Retinal pigment epithelial cell (primary cell): ENCODE measurements around the gene KRI1.

Experiments used
- DNase-seq: peaks from one replicate; pipeline ENCODE4 v3.0.0-alpha.2; 2010; ENCODE audit warnings: low read depth
- H3K4me3 ChIP-seq: 2 replicates; pipeline ENCODE4 v1.5.1; 2011; ENCODE audit warnings: mild to moderate bottlenecking, low read length, control low read depth, moderate library complexity
- TF ChIP-seq, protein P1 (sequence below): conservative IDR thresholded peaks from 2 replicates; pipeline ENCODE4 v1.5.1; 2011; ENCODE audit warnings: low read depth, low read length, control low read depth, inconsistent platforms

The KRI1 gene

GRCh38 chr19:10587022-10587838 is 21.4 kb upstream of the KRI1 start, which contains the start of gene AP1M2:
Gene AP1M2, minus strand, starts transcription at chr19:10587312. Its CDS starts 81 bp downstream, at chr19:10587231.
- H3K4me3 ChIP-seq, result no peak within 1 kb of the TSS
- no peak for DNase-seq
- TF ChIP-seq, protein P1, sequence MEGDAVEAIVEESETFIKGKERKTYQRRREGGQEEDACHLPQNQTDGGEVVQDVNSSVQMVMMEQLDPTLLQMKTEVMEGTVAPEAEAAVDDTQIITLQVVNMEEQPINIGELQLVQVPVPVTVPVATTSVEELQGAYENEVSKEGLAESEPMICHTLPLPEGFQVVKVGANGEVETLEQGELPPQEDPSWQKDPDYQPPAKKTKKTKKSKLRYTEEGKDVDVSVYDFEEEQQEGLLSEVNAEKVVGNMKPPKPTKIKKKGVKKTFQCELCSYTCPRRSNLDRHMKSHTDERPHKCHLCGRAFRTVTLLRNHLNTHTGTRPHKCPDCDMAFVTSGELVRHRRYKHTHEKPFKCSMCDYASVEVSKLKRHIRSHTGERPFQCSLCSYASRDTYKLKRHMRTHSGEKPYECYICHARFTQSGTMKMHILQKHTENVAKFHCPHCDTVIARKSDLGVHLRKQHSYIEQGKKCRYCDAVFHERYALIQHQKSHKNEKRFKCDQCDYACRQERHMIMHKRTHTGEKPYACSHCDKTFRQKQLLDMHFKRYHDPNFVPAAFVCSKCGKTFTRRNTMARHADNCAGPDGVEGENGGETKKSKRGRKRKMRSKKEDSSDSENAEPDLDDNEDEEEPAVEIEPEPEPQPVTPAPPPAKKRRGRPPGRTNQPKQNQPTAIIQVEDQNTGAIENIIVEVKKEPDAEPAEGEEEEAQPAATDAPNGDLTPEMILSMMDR, result no peak

DNA sequence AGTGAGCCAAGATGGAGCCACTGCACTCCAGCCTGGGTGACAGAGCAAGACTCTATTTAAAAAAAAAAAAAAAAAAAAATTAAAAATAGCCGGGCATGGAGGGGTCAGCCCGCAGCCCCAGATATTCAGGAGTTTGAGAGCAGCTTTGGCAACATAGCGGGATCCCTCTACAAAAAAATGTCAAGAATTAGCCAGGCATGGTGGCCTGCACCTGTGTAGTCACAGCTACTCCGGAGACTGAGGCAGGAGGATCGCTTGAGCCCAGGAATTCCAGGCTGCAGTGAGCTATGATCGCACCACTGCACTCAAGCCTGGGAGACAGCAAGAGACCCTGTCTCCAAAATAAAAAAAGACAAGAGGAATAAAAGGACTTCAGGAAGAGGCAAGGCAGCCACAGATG is 20.6 kb upstream of the KRI1 start:
- H3K4me3 ChIP-seq, result no peak overlapping the region
- TF ChIP-seq, protein P1, result no peak
- DNase-seq, result no peak

DNA sequence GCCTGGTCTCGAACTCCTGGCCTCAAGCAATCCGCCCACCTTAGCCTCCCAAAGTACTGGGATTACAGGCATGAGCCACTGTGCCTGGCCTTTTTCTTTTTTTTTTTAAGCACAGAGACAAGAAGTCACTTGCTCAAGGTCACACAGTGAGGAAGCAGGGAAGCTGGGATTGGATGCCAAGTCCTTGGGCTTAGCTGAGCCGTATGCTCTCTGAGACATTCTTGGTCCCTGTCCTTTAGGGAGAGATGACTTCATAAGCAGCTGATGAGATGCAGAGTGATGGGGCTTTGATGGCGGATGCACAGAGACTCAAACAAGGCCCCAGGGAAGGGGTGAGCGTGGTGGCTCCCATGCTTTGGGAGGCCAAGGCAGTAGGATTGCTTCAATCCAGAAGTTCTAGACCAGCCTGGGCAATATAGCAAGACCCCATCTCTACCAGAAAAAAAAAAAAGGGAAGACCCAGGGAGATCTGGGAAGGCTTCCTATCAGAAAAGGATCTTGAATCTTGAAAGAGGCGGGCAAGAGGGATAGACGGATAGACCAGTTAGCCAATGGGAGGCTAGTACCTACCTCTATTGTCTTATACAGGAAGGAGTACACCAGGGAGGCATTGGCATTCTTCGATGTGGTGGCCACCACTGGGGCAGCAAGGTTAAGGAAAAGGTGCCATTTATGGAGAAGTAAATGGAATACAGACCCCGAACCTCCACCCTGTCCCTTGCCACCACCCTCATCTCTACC is 17.4 kb upstream of the KRI1 start:
- TF ChIP-seq, protein P1, result no peak
- DNase-seq, result no peak
- no peak overlapping the region for H3K4me3 ChIP-seq

DNA sequence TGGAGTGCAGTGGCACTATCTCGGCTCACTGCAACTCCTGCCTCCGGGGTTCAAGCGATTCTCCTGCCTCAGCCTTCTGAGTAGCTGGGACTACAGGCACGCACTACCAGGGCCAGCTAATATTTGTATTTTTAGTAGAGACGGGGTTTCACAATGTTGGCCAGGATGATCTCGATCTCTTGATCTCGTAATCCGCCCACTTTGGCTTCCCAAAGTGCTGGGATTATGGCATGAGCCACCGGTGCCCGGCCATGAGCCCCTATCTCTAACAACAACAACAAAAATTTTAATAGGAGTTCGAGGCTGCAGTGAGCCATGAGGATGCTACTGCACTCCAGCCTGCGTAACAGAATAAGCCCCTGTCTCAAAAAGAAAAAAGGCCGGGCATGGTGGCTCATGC is 16.3 kb upstream of the KRI1 start:
- DNase-seq, result no peak
- TF ChIP-seq, protein P1, result no peak

DNA sequence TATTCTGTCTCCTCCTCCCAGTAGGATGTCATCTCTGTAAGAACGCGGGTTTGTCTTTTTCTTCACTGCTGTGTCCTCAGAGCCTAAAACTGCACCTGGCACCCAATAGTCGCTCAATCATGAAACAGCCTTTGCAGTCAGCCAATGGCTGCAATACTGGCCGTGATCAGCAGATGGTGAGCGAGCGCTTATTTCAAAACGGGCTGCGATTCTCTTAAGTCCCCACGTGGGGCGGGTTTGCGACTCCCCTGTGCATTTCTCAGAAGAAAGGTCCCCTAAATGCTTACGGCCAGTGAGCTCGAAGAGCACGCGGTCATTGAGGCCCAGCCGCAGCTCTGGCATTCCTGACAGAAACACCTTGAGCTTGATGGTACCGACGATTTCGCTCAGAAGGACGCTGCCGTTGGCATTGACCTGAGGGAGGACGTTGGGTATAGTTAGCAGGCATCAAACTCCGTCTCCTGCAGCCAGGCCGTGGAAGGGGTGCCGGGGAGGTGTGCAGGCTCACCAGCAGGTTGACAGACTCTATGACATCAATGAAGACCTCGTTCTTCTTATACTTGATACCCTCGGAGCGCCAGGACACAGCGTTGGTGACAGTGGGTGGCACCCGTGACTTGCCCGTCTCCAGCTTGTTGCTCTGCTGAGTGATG is 15.3 kb upstream of the KRI1 start:
- TF ChIP-seq, protein P1, result peak; percentile 99
- no peak overlapping the region for H3K4me3 ChIP-seq

More for the DNA sequence above, 16.3 kb upstream of the KRI1 start:
- no peak overlapping the region for H3K4me3 ChIP-seq

GRCh38 chr19:10577951-10578350 is 12.1 kb upstream of the KRI1 start:
- TF ChIP-seq, protein P1, result no peak
- H3K4me3 ChIP-seq, result no peak overlapping the region
- DNase-seq, result no peak

More for the DNA sequence above, 15.3 kb upstream of the KRI1 start:
- peak; percentile 70 for DNase-seq
